Peyer's patch (tissue), 4 donors: ENCODE data around the gene FLNA.

Experiments
- POLR2A ChIP-seq, 2 donors: fragments of 450-650 bp; IDR thresholded peaks; one replicate each; pipeline ENCODE4 v1.5.1; 2017; ENCODE audit warnings: antibody characterized with exemption in 2 of 2, mild to moderate bottlenecking in 2 of 2, moderate library complexity in 2 of 2
- TF ChIP-seq, protein P1 (sequence below), 6 experiments: fragments of 450-650 bp in 4 of 6; fragments of 200-600 bp in 2 of 6; sonication (generic) in 1 of 6; IDR thresholded peaks; one replicate each; pipeline ENCODE4 v1.5.1; 2017 to 2019; ENCODE audit warnings: antibody characterized with exemption in 6 of 6, mild to moderate bottlenecking in 3 of 6, moderate library complexity in 1 of 6

GRCh38 chrX:154409222-154409871, 34.9 kb upstream of the FLNA start, which contains the start of gene DNASE1L1:
- peak in 1 of 2 donors; percentile 45 for TF ChIP-seq POLR2A (IDR thresholded peaks at IDR 0.05)
- TF ChIP-seq, protein P1, sequence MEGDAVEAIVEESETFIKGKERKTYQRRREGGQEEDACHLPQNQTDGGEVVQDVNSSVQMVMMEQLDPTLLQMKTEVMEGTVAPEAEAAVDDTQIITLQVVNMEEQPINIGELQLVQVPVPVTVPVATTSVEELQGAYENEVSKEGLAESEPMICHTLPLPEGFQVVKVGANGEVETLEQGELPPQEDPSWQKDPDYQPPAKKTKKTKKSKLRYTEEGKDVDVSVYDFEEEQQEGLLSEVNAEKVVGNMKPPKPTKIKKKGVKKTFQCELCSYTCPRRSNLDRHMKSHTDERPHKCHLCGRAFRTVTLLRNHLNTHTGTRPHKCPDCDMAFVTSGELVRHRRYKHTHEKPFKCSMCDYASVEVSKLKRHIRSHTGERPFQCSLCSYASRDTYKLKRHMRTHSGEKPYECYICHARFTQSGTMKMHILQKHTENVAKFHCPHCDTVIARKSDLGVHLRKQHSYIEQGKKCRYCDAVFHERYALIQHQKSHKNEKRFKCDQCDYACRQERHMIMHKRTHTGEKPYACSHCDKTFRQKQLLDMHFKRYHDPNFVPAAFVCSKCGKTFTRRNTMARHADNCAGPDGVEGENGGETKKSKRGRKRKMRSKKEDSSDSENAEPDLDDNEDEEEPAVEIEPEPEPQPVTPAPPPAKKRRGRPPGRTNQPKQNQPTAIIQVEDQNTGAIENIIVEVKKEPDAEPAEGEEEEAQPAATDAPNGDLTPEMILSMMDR (IDR thresholded peaks at IDR 0.05) = no peak
